Fibroblast of skin of abdomen (primary cell): Measurements from ENCODE around the gene STARD3.

Experiments used
- DNase-seq: peaks from one replicate; pipeline ENCODE4 v3.0.0-alpha.2; 2013

STARD3 gene

GRCh38 chr17:39672522-39673334 lies 35.8 kb downstream of the STARD3 start:
- DNase-seq: no peak

GRCh38 chr17:39673335-39674081 lies 36.6 kb downstream of the STARD3 start:
- no peak for DNase-seq

- no peak for DNase-seq
These were observed 37.2 kb downstream of the STARD3 start for GRCh38 chr17:39674179-39674578.

GRCh38 chr17:39674702-39675389 lies 37.9 kb downstream of the STARD3 start:
- DNase-seq: no peak

GRCh38 chr17:39675390-39676082 lies 38.6 kb downstream of the STARD3 start:
- no peak for DNase-seq

- DNase-seq: no peak
These were observed 39.4 kb downstream of the STARD3 start for GRCh38 chr17:39676198-39676819.

- no peak for DNase-seq
These were observed 40.1 kb downstream of the STARD3 start for GRCh38 chr17:39677072-39677471.

- DNase-seq: no peak
These were observed 40.8 kb downstream of the STARD3 start for GRCh38 chr17:39677542-39678339.

- DNase-seq: no peak
These were observed 41.6 kb downstream of the STARD3 start for GRCh38 chr17:39678340-39679116.

GRCh38 chr17:39679521-39680192 lies 42.7 kb downstream of the STARD3 start:
- DNase-seq: no peak

GRCh38 chr17:39683295-39683939 lies 46.5 kb downstream of the STARD3 start:
- no peak for DNase-seq

- no peak for DNase-seq
These were observed 47.6 kb downstream of the STARD3 start for GRCh38 chr17:39684369-39685192.

- DNase-seq: no peak
These were observed 50.2 kb downstream of the STARD3 start for GRCh38 chr17:39687101-39687545.

- peak; percentile 90 for DNase-seq
These were observed 50.9 kb downstream of the STARD3 start, which contains the start of gene PGAP3 for GRCh38 chr17:39687546-39688474. Gene PGAP3 (minus strand): TSS chr17:39688057. CDS start chr17:39688014, 43 bp downstream.

GRCh38 chr17:39688475-39688835 lies 51.5 kb downstream of the STARD3 start:
- no peak for DNase-seq

GRCh38 chr17:39688945-39689344 lies 52.0 kb downstream of the STARD3 start:
- no peak for DNase-seq

GRCh38 chr17:39694593-39694992 lies 57.6 kb downstream of the STARD3 start:
- no peak for DNase-seq
